ENCODE results near the gene EFNB3.

DNA sequence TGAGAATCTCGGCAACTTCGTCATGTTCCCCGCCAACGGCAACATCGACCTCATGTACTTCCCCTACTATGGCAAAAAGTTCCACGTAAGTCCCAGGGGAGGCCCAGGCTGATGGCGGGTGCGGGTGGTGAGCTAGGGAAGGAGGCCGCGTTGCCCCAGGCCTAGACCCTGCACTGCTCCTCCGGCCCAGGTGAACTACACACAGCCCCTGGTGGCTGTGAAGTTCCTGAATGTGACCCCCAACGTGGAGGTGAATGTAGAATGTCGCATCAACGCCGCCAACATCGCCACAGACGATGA, 49.5 kb upstream of the EFNB3 start:
- TF ChIP-seq SIN3A (IDR thresholded peaks at IDR 0.05; ENCODE audit: borderline replicate concordance, insufficient read depth, low read length) = no peak
- TF ChIP-seq TAF1 (IDR thresholded peaks at IDR 0.05; ENCODE audit: borderline replicate concordance, insufficient read depth, low read length) = no peak
- TF ChIP-seq POLR2AphosphoS5 (IDR thresholded peaks at IDR 0.05; ENCODE audit: low read depth, low read length) = no peak
- TF ChIP-seq FOXP2 (optimal IDR thresholded peaks at IDR 0.05; ENCODE audit: borderline replicate concordance, extremely low read depth, extremely low read length, insufficient read depth) = no peak
